ENCODE data around the gene MTCL1.

- TF ChIP-seq CTCF (conservative IDR thresholded peaks at IDR 0.05 in 1 of 2, IDR thresholded peaks at IDR 0.05 in 1 of 2; ENCODE audit: low read depth in 1 of 2, low read length in 2 of 2) (no peak), EZH2 (IDR thresholded peaks at IDR 0.05; ENCODE audit: low read length, missing control alignments) (no peak)
These were observed 52.1 kb downstream of the MTCL1 start for GRCh38 chr18:8757396-8757997.
